Measurements from ENCODE around the gene PAX1. TPM values are rescaled to one million over a fixed set of nuclear protein-coding genes. Genes with fewer than 3 reads are reported as not detected.
A peak's percentile ranks its signal among the peaks of the same experiment; 100 is the strongest.

The PAX1 gene
- total RNA-seq, 6 donors from 2014 or later: 0.69 TPM; not detected in 5

DNA sequence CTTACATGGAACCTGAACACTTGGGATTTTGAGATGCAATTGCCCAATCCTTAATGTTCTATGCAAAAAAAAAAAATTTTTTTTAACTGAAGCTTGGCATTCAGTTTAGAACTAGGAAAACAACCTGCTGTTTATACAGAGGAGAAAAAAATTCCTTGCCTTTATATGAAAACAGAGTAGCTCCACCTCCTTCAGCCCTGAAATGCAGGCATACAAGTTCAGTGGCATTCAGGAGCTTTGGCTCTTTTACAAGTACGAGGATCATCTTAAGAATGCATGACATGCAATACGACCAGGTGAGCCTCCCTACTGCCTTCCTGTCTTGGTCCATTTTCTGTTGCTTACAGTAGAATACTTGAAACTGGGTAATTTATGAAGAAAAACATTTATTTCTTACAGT lies 20.4 kb downstream of the PAX1 start:
- H3K36me3 ChIP-seq: no peaks in the 10 kb centered on the region
- DNase-seq (no peak), ATAC-seq (ENCODE audit: low FRiP score in 2 of 2) (peak in 1 of 2 donors; percentile 34)
- WGBS, 2 donors: 33 to 55% methylated on average over 2 of the region's 2 CpGs
- no peak overlapping the region for H3K4me3 ChIP-seq
- H3K27me3 ChIP-seq: no peaks in the 10 kb centered on the region
- TF ChIP-seq POLR2A (IDR thresholded peaks at IDR 0.05) (no peak), POLR2AphosphoS5 (IDR thresholded peaks at IDR 0.05) (no peak), EP300 (IDR thresholded peaks at IDR 0.05) (no peak)
- TF ChIP-seq, protein P1, sequence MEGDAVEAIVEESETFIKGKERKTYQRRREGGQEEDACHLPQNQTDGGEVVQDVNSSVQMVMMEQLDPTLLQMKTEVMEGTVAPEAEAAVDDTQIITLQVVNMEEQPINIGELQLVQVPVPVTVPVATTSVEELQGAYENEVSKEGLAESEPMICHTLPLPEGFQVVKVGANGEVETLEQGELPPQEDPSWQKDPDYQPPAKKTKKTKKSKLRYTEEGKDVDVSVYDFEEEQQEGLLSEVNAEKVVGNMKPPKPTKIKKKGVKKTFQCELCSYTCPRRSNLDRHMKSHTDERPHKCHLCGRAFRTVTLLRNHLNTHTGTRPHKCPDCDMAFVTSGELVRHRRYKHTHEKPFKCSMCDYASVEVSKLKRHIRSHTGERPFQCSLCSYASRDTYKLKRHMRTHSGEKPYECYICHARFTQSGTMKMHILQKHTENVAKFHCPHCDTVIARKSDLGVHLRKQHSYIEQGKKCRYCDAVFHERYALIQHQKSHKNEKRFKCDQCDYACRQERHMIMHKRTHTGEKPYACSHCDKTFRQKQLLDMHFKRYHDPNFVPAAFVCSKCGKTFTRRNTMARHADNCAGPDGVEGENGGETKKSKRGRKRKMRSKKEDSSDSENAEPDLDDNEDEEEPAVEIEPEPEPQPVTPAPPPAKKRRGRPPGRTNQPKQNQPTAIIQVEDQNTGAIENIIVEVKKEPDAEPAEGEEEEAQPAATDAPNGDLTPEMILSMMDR (IDR thresholded peaks at IDR 0.05): no peak
- no peaks in the 10 kb centered on the region for H3K4me1 ChIP-seq
- H3K27ac ChIP-seq: no peak overlapping the region
- H3K9me3 ChIP-seq: no peaks in the 10 kb centered on the region

DNA sequence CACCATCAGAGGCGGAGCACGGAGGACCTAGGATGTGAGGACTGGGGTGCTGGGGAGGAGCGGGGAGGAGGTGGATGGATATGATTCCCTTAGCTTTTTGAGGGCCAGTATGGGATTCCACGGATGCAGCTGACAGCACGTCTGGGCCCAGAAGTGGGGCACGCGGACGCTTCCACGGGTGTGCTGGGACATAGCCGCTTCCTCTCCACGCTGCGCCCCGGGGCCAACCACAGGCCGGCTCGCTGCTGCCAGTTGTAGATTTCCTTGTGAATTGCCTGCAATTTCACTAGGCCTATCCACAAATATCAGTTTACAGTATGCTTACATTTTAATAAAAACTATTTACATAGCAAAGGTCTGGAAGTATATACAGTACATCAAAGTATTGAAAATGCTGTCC lies 23.9 kb downstream of the PAX1 start:
- H3K9me3 ChIP-seq: no peaks in the 10 kb centered on the region
- TF ChIP-seq POLR2A (IDR thresholded peaks at IDR 0.05): no peak
- TF ChIP-seq POLR2AphosphoS5 (IDR thresholded peaks at IDR 0.05): no peak
- TF ChIP-seq, protein P1 (IDR thresholded peaks at IDR 0.05): no peak
- TF ChIP-seq EP300 (IDR thresholded peaks at IDR 0.05): no peak
- no peaks in the 10 kb centered on the region for H3K27me3 ChIP-seq
- DNase-seq (peak in 1 of 2 donors; percentile 64), ATAC-seq (ENCODE audit: low FRiP score in 2 of 2) (no peak)
- 90 to 92% methylated on average over 15 of the region's 15 CpGs for WGBS, 2 donors
- no peak overlapping the region for H3K27ac ChIP-seq
- H3K36me3 ChIP-seq: no peaks in the 10 kb centered on the region
- H3K4me1 ChIP-seq: no peaks in the 10 kb centered on the region
- no peak overlapping the region for H3K4me3 ChIP-seq

DNA sequence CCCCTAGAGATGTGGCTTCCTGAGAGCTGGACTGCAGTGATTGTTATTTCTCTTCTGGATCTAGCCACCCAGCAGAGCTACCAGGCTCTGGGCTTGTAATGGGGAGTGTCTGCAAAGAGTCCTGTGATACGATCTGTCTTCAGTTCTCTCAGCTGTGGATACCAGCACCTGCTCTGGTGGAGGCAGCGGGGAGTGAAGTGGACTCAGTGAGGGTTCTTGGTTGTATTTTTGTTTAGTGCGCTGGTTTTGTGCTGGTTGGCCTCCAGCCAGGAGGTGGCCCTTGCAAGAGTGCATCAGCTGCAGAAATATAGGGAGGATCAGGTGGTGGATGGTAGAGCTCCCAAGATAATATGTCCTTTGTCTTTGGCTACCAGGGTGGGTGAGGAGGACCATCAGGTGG lies 33.7 kb downstream of the PAX1 start:
- Histone ChIP-seq H3K4me3 (no peak overlapping the region), H3K27ac (no peak overlapping the region), H3K4me1 (no peaks in the 10 kb centered on the region), H3K27me3 (no peaks in the 10 kb centered on the region), H3K36me3 (no peaks in the 10 kb centered on the region), H3K9me3 (no peaks in the 10 kb centered on the region)
- WGBS, 2 donors: 82 to 93% methylated on average over 3 of the region's 3 CpGs
- DNase-seq: no peak
- TF ChIP-seq EP300 (IDR thresholded peaks at IDR 0.05) (no peak), POLR2AphosphoS5 (IDR thresholded peaks at IDR 0.05) (no peak), POLR2A (IDR thresholded peaks at IDR 0.05) (no peak)
- TF ChIP-seq, protein P1 (IDR thresholded peaks at IDR 0.05): no peak
- ATAC-seq (ENCODE audit: low FRiP score in 2 of 2): no peak

DNA sequence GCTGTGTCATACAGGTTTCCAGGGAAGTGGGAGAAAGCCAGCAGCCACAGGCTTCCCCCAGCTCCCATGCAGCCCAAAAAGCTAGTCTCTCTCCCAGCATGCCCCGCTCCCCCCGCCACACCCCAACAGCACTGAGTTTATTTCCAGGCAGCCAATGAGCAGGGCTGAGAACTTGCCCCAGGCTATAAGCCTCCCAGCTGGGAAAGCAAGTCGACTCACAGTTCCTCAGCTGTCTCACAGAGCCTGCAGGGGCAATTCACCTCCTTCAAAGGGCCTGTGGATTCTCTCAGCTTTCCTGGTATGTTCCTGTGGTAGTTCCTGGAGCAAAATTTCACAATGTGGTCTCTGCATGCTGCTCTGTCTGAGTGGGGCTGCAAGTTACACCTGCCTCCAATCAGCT lies 34.2 kb downstream of the PAX1 start:
- DNase-seq (peak in 1 of 2 donors; percentile 6), ATAC-seq (ENCODE audit: low FRiP score in 2 of 2) (no peak)
- 74 to 93% methylated on average over 3 of the region's 3 CpGs for WGBS, 2 donors
- no peaks in the 10 kb centered on the region for H3K9me3 ChIP-seq
- H3K4me3 ChIP-seq: no peak overlapping the region
- no peaks in the 10 kb centered on the region for H3K4me1 ChIP-seq
- no peak overlapping the region for H3K27ac ChIP-seq
- TF ChIP-seq POLR2A (IDR thresholded peaks at IDR 0.05) (no peak), POLR2AphosphoS5 (IDR thresholded peaks at IDR 0.05) (no peak), EP300 (IDR thresholded peaks at IDR 0.05) (no peak)
- TF ChIP-seq, protein P1 (IDR thresholded peaks at IDR 0.05): no peak
- no peaks in the 10 kb centered on the region for H3K36me3 ChIP-seq
- H3K27me3 ChIP-seq: no peaks in the 10 kb centered on the region

DNA sequence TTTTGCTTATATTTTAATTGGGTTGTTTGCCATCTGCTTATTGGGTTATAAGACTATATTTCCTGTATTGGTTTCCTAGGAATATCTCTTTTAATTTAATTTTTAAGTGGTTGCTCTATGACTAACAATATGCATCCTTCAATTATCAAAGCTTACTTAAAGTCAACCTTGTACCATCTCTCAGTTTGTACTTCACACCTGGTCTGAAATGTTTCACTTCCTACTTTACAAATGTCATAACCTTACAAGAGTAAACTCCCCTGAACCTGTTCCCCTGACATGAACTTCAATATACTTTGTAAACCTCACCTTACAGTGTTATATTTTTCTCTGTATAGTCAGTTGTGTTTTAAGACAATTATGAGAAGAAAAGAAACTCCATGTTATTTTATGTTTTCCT lies 35.8 kb downstream of the PAX1 start:
- Histone ChIP-seq H3K4me1 (no peaks in the 10 kb centered on the region), H3K27me3 (no peaks in the 10 kb centered on the region), H3K36me3 (no peaks in the 10 kb centered on the region), H3K27ac (no peak overlapping the region), H3K9me3 (no peaks in the 10 kb centered on the region), H3K4me3 (no peak overlapping the region)
- DNase-seq (no peak), ATAC-seq (ENCODE audit: low FRiP score in 2 of 2) (no peak)
- TF ChIP-seq, protein P1 (IDR thresholded peaks at IDR 0.05): no peak
- TF ChIP-seq POLR2AphosphoS5 (IDR thresholded peaks at IDR 0.05) (no peak), POLR2A (IDR thresholded peaks at IDR 0.05) (no peak), EP300 (IDR thresholded peaks at IDR 0.05) (no peak)
